ENCODE measurements around the gene LHPP.

DNA sequence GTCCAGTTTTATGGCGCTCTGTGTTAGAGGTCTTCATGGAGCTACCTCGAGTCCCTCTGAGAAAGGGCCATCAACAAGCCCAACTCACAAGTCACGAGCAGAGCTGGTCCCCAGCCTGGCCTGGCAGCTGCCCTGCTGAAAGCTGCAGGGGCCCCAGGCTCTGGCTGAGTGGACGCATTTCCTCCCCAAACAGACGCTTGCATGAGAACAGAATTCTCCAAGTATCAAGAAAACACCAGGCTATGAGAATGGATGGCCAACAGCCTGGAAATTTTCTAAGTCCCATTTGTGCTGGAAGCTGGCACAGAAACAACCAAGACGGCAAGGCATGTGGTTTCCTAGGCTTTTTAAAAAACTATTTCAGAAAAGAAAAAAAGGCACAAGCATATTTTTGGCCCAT is 167.8 kb downstream of the LHPP start:
- no peak for TF ChIP-seq CTCF (IDR thresholded peaks at IDR 0.05; ENCODE audit: insufficient read depth, low read length)
- TF ChIP-seq, protein P1, sequence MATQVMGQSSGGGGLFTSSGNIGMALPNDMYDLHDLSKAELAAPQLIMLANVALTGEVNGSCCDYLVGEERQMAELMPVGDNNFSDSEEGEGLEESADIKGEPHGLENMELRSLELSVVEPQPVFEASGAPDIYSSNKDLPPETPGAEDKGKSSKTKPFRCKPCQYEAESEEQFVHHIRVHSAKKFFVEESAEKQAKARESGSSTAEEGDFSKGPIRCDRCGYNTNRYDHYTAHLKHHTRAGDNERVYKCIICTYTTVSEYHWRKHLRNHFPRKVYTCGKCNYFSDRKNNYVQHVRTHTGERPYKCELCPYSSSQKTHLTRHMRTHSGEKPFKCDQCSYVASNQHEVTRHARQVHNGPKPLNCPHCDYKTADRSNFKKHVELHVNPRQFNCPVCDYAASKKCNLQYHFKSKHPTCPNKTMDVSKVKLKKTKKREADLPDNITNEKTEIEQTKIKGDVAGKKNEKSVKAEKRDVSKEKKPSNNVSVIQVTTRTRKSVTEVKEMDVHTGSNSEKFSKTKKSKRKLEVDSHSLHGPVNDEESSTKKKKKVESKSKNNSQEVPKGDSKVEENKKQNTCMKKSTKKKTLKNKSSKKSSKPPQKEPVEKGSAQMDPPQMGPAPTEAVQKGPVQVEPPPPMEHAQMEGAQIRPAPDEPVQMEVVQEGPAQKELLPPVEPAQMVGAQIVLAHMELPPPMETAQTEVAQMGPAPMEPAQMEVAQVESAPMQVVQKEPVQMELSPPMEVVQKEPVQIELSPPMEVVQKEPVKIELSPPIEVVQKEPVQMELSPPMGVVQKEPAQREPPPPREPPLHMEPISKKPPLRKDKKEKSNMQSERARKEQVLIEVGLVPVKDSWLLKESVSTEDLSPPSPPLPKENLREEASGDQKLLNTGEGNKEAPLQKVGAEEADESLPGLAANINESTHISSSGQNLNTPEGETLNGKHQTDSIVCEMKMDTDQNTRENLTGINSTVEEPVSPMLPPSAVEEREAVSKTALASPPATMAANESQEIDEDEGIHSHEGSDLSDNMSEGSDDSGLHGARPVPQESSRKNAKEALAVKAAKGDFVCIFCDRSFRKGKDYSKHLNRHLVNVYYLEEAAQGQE (IDR thresholded peaks at IDR 0.05; ENCODE audit: insufficient replicate concordance, low read depth): no peak
